ENCODE results near the gene TPPP. TPM values are rescaled to one million over a fixed set of nuclear protein-coding genes. Genes with fewer than 3 reads are reported as not detected.
"Not testable (repeated sequence)": the region's sequence is repeated elsewhere in the genome, so short reads cannot be mapped to it uniquely, and the experiment has no call there.

The TPPP gene
- polyA plus RNA-seq, 1 experiment = 0.05 TPM

DNA sequence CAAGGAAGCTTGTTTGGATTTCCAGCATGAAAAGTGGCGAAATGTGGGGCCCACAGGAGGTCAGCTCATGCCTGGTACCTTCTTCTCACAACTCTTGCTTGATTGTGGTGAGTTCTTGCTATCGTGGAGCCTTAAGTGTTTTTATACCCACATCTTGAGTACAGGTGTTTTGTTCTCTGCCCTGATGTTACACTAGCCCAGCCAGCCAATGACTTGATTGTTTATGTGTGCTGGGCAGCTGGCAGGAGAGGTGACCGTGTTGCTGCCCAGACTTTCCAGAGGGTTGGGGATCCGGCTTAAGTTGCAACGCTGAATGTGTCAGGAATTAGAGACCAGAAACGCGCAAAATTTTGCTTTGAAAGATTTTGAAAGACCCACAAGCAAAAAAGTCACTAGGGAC lies 24.0 kb upstream of the TPPP start:
- CTCF ChIA-PET = no interaction called here
- TF ChIP-seq, protein P1, sequence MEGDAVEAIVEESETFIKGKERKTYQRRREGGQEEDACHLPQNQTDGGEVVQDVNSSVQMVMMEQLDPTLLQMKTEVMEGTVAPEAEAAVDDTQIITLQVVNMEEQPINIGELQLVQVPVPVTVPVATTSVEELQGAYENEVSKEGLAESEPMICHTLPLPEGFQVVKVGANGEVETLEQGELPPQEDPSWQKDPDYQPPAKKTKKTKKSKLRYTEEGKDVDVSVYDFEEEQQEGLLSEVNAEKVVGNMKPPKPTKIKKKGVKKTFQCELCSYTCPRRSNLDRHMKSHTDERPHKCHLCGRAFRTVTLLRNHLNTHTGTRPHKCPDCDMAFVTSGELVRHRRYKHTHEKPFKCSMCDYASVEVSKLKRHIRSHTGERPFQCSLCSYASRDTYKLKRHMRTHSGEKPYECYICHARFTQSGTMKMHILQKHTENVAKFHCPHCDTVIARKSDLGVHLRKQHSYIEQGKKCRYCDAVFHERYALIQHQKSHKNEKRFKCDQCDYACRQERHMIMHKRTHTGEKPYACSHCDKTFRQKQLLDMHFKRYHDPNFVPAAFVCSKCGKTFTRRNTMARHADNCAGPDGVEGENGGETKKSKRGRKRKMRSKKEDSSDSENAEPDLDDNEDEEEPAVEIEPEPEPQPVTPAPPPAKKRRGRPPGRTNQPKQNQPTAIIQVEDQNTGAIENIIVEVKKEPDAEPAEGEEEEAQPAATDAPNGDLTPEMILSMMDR (IDR thresholded peaks at IDR 0.05; ENCODE audit: low read depth, low read length) = no peak
- POLR2A ChIA-PET = no interaction called here
- Histone ChIP-seq H3K27me3 (ENCODE audit: control insufficient read depth, insufficient read depth, low read length) (peaks cover 5% of the 10 kb centered on the region), H3K27ac (ENCODE audit: low read depth, low read length) (no peak overlapping the region), H3K4me3 (ENCODE audit: low read depth, low read length) (no peak overlapping the region), H3K9me3 (ENCODE audit: control insufficient read depth, insufficient read depth, low read length) (no peaks in the 10 kb centered on the region)
- no peak for DNase-seq (ENCODE audit: low read depth, low spot score)

DNA sequence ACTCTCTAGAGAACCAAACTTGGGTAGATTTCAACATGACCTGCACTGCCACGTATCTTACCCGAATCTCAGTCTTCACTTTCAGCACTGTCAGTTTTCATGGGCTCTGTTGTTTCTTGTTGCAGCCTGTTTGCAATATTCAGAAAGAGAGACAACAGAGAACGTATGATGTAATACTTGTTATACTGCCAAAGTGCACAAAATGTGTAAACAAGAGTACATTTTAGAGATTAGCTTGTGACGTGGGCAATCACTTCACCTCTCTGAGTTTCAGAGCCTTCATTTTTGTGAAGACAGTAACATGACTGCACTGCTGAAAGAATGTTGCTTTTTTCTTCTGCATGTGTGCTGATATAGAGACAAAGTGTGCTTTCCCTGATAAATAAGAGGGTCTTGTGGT lies 23.6 kb upstream of the TPPP start:
- DNase-seq (ENCODE audit: low read depth, low spot score); H3K4me3 ChIP-seq (ENCODE audit: low read depth, low read length); H3K9me3 ChIP-seq (ENCODE audit: control insufficient read depth, insufficient read depth, low read length); POLR2A ChIA-PET; H3K27me3 ChIP-seq (ENCODE audit: control insufficient read depth, insufficient read depth, low read length); CTCF ChIA-PET; H3K27ac ChIP-seq (ENCODE audit: low read depth, low read length): not testable (repeated sequence)

- H3K27me3 ChIP-seq (ENCODE audit: control insufficient read depth, insufficient read depth, low read length); H3K9me3 ChIP-seq (ENCODE audit: control insufficient read depth, insufficient read depth, low read length); H3K4me3 ChIP-seq (ENCODE audit: low read depth, low read length); DNase-seq (ENCODE audit: low read depth, low spot score); H3K27ac ChIP-seq (ENCODE audit: low read depth, low read length); CTCF ChIA-PET; POLR2A ChIA-PET: not testable (repeated sequence)
Measured at GRCh38 chr5:715636-716035, 22.5 kb upstream of the TPPP start.

DNA sequence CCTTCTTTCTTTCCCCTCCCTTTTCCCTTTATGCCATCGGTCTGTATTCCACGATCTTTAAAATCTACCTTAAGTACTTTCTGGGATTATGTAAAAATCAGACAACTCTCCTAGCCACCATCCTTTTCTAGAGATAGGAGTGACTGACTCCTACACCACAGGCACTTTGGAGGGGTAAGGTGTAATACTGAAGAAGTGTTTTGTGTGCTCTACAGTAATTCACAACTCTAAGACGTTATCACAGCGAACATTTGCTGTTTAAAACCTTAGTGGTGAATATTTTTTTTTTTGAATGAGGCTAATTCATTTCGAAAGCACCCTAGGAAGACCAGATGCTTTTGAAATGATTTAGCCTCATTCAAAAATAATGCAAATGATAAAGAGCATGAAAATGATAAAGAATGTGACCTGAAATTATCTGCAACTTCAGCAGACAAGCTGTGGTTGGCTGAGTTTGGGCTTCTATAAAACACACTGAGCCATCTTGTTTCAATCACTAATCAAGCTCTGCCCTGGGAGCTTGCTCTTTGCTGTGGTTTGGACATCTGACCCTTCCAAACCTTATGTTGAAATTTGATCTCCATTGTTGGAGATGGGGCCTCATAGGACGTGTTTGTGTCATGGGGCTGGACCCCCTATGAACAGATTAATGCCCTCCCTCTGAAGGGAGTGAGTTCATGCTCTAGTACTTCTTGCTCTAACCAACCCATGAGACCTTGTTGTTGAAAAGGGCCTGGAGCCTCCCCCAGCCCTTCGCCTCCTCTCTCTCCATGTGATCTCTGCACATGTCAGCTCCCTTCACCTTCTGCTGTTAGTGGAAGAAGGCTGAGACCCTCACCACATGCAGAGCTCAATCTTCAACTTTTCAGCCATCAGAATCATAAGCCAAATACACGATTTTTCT lies 21.3 kb upstream of the TPPP start:
- H3K4me3 ChIP-seq (ENCODE audit: low read depth, low read length); CTCF ChIA-PET; POLR2A ChIA-PET; H3K27me3 ChIP-seq (ENCODE audit: control insufficient read depth, insufficient read depth, low read length); DNase-seq (ENCODE audit: low read depth, low spot score); H3K27ac ChIP-seq (ENCODE audit: low read depth, low read length); H3K9me3 ChIP-seq (ENCODE audit: control insufficient read depth, insufficient read depth, low read length): not testable (repeated sequence)

GRCh38 chr5:713686-714085 lies 20.5 kb upstream of the TPPP start:
- DNase-seq (ENCODE audit: low read depth, low spot score); POLR2A ChIA-PET; CTCF ChIA-PET; H3K27ac ChIP-seq (ENCODE audit: low read depth, low read length); H3K27me3 ChIP-seq (ENCODE audit: control insufficient read depth, insufficient read depth, low read length); H3K9me3 ChIP-seq (ENCODE audit: control insufficient read depth, insufficient read depth, low read length); H3K4me3 ChIP-seq (ENCODE audit: low read depth, low read length): not testable (repeated sequence)

DNA sequence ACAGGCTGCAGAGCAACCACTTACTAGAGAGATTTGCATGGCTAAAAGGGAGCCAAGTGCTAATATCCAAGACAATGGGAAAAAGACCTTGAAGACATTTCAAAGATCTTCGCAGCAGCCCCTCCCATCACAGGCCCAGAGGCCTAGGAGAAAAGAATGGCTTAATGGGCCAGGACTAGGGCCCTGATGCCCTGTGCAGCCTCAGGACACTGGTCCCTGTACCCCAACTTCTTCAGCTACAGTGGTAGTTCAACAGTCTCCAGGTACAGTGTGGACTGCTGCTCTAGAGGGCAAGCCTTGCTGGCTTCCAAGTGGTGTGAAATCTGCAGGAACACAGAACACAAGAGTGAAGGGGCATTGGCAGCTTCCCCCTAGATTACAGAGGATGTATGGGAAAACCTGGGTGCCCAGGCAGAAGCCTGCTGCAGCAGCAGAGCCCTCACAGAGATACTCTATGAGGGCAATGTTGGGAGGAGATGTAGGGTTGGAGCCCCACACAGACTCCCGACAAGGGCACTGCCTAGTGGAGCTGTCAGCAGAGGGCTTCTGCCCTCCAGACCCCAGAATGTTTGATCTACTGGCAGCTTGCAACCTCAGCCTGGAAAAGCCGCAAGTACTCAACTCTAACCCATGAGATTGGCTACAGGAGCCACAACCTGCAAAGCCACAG lies 15.8 kb upstream of the TPPP start:
- DNase-seq (ENCODE audit: low read depth, low spot score); CTCF ChIA-PET; POLR2A ChIA-PET; H3K27me3 ChIP-seq (ENCODE audit: control insufficient read depth, insufficient read depth, low read length); H3K9me3 ChIP-seq (ENCODE audit: control insufficient read depth, insufficient read depth, low read length); H3K27ac ChIP-seq (ENCODE audit: low read depth, low read length); H3K4me3 ChIP-seq (ENCODE audit: low read depth, low read length): not testable (repeated sequence)

DNA sequence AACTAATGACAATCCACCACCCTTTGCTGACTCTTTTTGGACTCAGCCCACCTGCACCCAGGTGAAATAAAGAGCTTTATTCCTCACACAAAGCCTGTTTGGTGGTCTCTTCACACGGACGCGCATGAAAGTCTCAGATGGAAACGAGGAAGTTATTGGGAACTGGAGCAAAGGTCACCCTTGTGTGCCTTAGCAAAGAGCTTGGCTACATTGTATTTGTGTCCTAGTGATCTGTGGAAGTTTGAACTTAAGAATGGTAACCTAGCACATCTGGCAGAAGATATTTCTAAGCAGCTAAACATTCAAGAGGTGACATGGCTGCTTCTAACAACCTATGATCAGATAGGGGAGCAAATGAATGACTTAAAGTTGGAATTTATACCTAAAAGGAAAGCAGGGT lies 15.2 kb upstream of the TPPP start:
- CTCF ChIA-PET; H3K9me3 ChIP-seq (ENCODE audit: control insufficient read depth, insufficient read depth, low read length): not testable (repeated sequence)

GRCh38 chr5:706127-706526 lies 13.0 kb upstream of the TPPP start:
- H3K4me3 ChIP-seq (ENCODE audit: low read depth, low read length); H3K27ac ChIP-seq (ENCODE audit: low read depth, low read length); CTCF ChIA-PET; H3K27me3 ChIP-seq (ENCODE audit: control insufficient read depth, insufficient read depth, low read length); DNase-seq (ENCODE audit: low read depth, low spot score); POLR2A ChIA-PET; H3K9me3 ChIP-seq (ENCODE audit: control insufficient read depth, insufficient read depth, low read length): not testable (repeated sequence)

More for the DNA sequence above, 15.2 kb upstream of the TPPP start:
- H3K4me3 ChIP-seq (ENCODE audit: low read depth, low read length); POLR2A ChIA-PET; H3K27ac ChIP-seq (ENCODE audit: low read depth, low read length); DNase-seq (ENCODE audit: low read depth, low spot score); H3K27me3 ChIP-seq (ENCODE audit: control insufficient read depth, insufficient read depth, low read length): not testable (repeated sequence)

- H3K9me3 ChIP-seq (ENCODE audit: control insufficient read depth, insufficient read depth, low read length); POLR2A ChIA-PET; DNase-seq (ENCODE audit: low read depth, low spot score); H3K27ac ChIP-seq (ENCODE audit: low read depth, low read length); H3K4me3 ChIP-seq (ENCODE audit: low read depth, low read length); CTCF ChIA-PET: not testable (repeated sequence)
- H3K27me3 ChIP-seq (ENCODE audit: control insufficient read depth, insufficient read depth, low read length) = peaks cover 12% of the 10 kb centered on the region
Measured at GRCh38 chr5:696753-697702, 3.9 kb upstream of the TPPP start.

- H3K4me3 ChIP-seq (ENCODE audit: low read depth, low read length); POLR2A ChIA-PET; CTCF ChIA-PET; DNase-seq (ENCODE audit: low read depth, low spot score); H3K9me3 ChIP-seq (ENCODE audit: control insufficient read depth, insufficient read depth, low read length); H3K27ac ChIP-seq (ENCODE audit: low read depth, low read length): not testable (repeated sequence)
- H3K27me3 ChIP-seq (ENCODE audit: control insufficient read depth, insufficient read depth, low read length) = peaks cover 12% of the 10 kb centered on the region
Measured at GRCh38 chr5:696191-696590, 3.0 kb upstream of the TPPP start.
